HTR-8/SVneo (cell line): ENCODE data around the gene LRRC40.
"Not testable (repeated sequence)": the region's sequence is repeated elsewhere in the genome, so short reads cannot be mapped to it uniquely, and the experiment has no call there.

ENCODE experiments used
- DNase-seq: peaks from one replicate; pipeline ENCODE4 v3.0.0; 2011; ENCODE audit warnings: low spot score, mixed read lengths; ENCODE audit not compliant: insufficient read length
- FAIRE-seq: peaks from 2 replicates; lab custom pipeline; 2011; peaks lifted over from hg19 to GRCh38; lab: Jason Lieb, UNC

LRRC40 gene

DNA sequence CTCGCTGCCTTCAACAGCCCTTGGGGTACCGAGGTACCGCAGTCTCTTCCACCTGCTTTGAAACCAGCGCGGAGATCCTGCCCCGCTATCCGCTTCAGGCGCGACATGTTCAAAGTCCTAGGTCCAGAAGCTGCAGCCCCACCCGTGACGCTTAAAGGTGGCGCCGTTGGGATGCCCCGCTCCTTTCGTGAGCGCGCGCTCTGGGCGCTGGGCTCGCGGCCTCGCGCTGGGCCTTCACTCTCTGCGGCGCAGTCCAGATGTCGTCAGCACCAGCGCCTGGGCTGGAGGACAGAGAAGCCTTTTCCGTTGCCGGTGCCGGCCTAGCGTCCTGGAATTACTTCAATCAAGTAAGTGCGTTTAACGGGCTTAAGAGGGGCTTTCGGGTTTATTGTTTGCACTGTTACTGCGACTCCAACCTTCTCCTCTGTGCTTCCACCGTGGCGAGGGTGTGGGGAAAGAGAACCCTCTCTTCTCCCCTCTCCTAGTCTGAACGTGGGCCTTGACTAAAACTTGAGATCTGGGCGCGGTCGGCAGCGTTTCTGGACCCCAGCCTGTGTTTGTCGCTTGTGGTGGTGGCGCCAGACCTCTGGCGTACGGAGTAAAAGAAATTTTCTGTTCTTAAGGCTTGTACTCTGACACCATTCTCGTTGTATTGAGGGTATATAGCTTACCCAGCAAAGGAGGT lies at the start of gene LRRC40:
LRRC40 (minus strand) TSS at position 146 of the 685 bp plus-strand sequence; CDS start at position 107, 39 bp downstream.
- DNase-seq (peak; percentile 86), FAIRE-seq (no peak)

- FAIRE-seq (no peak), DNase-seq (no peak)
Measured at GRCh38 chr1:70248729-70249128, 43.4 kb upstream of the LRRC40 start.

GRCh38 chr1:70247768-70248167 lies 42.4 kb upstream of the LRRC40 start:
- FAIRE-seq (no peak), DNase-seq (no peak)

- FAIRE-seq = no peak
- no peak for DNase-seq
Measured at GRCh38 chr1:70247122-70247521, 41.7 kb upstream of the LRRC40 start.

DNA sequence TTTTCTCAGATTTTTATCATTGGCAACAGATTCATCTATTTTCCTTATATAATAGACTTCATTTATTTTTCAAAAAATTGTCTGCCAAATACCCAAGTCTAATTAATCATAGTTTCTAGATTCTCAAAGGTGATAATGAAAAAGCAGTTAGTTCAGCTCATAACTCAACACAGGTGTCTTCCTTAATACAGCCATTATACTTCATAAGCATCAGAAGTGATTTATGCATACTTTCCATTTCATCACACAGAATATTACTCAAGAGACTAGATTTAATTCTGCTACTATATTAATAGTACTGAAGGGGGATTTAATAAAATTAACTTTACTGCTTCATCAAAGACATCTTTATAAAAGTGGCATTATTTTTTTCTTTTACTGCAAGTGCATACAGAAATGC lies 34.6 kb upstream of the LRRC40 start:
- no peak for FAIRE-seq

GRCh38 chr1:70234733-70235132 lies 29.4 kb upstream of the LRRC40 start:
- no peak for FAIRE-seq

More for the DNA sequence above, 34.6 kb upstream of the LRRC40 start:
- no peak for DNase-seq

DNA sequence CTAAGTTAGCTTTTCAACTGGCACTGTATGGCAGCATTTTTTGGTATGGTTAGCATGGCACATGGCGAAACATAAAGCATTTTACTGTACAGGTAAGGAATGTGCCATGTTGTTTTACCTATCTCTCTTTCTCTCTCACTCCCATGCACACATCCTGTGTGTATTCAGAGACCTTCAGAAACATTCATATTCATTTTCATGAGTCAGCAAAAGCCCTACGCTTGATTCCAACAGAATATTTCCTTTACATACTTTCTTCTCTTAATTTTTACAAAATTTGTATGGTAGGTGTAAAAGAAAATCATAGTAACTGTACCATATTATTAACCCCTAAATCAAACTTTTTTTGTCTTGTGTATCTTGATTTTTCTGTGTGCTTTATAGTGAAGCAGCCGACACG lies 26.1 kb upstream of the LRRC40 start:
- DNase-seq (no peak), FAIRE-seq (no peak)

More at GRCh38 chr1:70234733-70235132, 29.4 kb upstream of the LRRC40 start:
- no peak for DNase-seq

GRCh38 chr1:70228670-70229069 lies 23.3 kb upstream of the LRRC40 start:
- no peak for FAIRE-seq
- no peak for DNase-seq

DNA sequence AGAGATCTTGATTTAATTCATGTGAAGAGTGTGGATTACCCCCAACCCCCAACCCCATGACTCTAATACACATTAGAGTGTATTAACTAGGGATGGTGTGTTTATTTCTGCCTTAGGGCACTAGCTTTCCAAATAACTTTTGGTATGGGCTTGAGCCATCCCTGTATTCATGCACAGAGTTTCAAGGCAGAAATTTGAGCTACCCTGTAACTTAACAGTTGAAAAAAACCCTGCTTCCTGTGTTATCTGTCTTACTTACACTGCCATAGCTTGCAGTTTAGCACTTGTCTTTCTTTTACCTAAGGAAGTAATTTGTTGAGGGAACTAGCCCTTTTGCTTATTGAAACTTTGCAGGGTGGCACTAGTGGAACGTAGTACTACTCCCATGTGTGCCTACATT lies 22.1 kb upstream of the LRRC40 start:
- DNase-seq (no peak), FAIRE-seq (no peak)

DNA sequence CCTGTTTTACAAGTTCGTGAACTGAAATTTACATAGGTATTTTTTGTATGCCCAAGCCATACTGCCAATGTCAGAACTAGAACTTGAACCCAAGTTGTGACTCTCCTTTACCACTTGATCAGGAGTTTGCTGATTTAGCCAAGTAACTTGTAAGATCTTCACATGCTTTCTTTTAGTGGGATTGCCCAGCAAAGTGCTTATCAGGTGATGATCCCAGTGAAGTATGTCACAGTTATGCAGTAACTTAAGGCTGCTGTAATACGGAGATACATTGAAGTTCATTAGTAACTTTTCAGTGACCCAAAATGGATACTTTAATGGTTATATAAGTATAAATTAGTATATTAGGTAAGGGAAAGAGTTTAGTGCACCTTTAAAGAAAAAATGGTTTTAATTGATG lies 19.6 kb upstream of the LRRC40 start:
- FAIRE-seq (no peak), DNase-seq (no peak)

GRCh38 chr1:70222716-70223235 lies 17.4 kb upstream of the LRRC40 start:
- DNase-seq (no peak), FAIRE-seq (no peak)

DNA sequence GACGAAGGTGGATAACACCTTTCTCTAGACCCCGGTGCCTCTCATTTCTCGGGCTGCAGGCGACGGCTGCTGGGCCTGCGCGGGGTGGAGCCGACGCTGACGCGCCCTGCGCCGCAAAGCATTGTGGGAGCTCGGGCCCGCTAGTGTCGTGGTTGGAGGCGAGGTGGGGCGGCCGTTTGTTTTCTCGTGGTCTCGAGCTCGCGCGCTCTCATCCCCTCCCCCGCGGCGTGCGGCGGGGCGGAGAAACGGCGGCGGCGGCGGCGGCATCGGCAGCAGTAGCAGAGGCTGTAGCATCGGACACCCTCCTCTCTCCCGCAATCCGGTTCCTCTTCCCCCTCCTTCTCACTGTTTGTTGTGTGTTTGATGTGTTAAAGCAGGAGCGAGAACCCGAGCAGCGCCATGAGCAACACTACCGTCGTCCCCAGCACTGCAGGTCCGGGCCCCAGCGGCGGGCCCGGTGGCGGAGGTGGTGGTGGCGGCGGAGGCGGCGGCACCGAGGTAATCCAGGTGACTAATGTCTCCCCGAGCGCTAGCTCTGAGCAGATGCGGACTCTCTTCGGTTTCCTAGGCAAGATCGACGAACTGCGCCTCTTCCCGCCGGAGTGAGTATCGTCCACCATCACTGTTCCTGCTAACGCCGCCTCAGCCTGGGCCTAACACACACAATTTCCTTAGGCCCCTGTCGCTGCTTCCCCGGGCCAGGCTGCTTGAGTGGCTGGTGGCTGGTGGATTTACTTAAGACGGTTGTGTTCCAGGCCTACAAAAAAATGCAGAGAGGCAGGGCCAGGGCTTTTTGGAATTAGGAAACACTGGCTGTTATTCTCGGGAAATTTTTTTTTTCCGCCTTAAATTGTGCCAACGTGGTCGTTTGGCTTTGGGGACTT lies 16.1 kb upstream of the LRRC40 start, which contains the start of gene SRSF11:
SRSF11 (plus strand) TSS at position 143 of the 884 bp plus-strand sequence; CDS start at position 400, 257 bp downstream.
- DNase-seq (peak; percentile 85), FAIRE-seq (peak; percentile 48)

- DNase-seq (no peak), FAIRE-seq (no peak)
Measured at GRCh38 chr1:70220517-70221237, 15.3 kb upstream of the LRRC40 start.

- FAIRE-seq (no peak), DNase-seq (no peak)
Measured at GRCh38 chr1:70220015-70220414, 14.6 kb upstream of the LRRC40 start.

DNA sequence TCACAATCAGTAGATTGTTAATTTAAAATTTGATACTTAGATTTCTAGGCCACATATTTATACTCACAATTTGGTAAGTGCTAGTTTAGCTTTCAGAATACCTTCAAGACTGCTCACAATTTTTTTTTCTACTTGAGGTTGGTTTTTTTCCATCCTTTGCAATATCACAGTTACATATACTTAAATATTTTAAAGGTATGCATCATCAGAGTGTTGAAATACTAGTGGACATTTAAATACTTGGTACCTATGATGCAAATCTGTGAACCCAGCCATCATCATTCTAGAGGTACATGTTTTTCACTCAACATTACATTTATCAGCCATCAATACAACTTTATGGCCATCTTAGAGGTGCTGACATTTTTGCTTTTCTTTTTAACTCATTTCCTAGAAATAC lies 6.2 kb upstream of the LRRC40 start:
- DNase-seq (no peak), FAIRE-seq (no peak)

- FAIRE-seq (no peak), DNase-seq (no peak)
Measured at GRCh38 chr1:70210820-70211219, 5.4 kb upstream of the LRRC40 start.

DNA sequence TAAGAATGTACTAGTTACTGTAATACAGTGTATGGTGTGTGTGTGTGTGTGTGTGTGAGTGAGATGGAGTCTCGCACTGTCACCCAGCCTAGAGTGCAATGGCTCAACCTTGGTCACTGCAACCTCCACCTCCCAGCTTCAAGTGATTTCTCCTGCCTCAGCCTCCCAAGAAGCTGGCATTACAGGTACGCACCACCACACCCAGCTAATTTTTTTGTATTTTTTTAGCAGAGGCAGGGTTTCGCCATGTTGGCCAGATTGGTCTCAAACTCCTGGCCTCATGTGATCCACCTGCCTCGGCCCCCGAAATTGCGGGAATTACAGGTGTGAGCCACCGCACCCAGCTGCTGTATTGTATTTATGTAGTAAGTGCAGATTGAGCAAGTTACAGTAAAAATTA lies 2.9 kb upstream of the LRRC40 start:
- DNase-seq (no peak), FAIRE-seq (no peak)

DNA sequence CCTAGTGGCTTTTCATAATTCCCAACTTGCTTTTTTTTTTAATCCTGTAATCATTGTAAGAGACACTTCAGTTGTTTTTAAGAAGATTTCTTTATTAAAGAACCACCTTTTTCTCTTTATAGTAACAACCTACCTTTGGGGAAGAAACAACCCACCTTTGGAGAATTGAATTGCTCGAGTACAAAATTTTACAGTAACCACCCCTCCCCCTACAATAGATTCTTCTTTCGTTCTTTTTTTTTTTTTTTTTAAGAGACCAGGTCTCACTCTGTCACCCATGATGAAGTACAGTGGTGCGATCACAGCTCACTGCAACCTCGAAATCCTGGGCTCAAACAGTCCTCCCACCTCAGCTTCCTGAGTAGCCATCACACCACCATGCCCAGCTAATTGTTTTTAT lies 2.1 kb upstream of the LRRC40 start:
- no peak for FAIRE-seq
- DNase-seq = no peak

DNA sequence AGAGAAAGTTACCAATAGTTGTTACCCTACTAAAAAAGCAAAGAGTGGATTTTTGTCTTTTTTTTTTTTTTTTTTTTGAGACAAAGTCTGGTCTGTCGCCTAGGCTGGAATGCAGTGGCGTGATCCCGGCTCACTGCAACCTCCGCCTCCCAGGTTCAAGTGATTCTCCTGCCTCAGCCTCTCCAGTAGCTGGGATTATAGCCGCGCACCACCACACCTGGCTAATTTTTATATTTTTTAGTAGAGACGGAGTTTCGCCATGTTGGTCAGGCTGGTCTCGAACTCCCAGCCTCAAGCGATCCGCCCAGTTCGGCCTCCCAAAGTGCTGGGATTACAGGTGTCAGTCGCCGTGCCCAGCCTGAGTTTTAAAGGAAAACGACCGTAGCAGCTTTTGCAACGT lies 1.5 kb upstream of the LRRC40 start:
- not testable (repeated sequence) for FAIRE-seq, DNase-seq

DNA sequence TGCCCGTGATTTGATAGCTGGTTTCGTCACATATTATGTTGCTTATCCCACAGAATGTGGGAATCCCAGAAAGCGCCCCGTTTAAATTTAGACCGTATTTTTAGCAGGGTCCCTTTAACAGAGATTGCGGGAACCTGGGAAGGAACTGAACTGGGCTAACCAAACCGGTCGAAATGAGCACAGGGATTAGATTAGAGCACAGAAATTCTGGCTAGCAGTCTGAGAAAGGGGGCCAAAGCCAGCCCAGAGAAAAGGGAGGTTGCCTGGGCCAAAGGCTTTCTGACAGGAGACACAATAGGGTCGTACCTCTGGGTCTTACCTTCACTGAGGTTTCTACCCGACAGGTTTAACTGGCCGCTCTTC lies 327 bp downstream of the LRRC40 start:
- FAIRE-seq (no peak), DNase-seq (no peak)
